GM21786 (cell line): ENCODE measurements around the gene NEK6.

Source experiments
- ATAC-seq: cut with Tn5 transposase; IDR thresholded peaks from one replicate; pipeline ENCODE4 v1.9.1; 2021; ENCODE audit not compliant: unreplicated experiment

Gene NEK6

DNA sequence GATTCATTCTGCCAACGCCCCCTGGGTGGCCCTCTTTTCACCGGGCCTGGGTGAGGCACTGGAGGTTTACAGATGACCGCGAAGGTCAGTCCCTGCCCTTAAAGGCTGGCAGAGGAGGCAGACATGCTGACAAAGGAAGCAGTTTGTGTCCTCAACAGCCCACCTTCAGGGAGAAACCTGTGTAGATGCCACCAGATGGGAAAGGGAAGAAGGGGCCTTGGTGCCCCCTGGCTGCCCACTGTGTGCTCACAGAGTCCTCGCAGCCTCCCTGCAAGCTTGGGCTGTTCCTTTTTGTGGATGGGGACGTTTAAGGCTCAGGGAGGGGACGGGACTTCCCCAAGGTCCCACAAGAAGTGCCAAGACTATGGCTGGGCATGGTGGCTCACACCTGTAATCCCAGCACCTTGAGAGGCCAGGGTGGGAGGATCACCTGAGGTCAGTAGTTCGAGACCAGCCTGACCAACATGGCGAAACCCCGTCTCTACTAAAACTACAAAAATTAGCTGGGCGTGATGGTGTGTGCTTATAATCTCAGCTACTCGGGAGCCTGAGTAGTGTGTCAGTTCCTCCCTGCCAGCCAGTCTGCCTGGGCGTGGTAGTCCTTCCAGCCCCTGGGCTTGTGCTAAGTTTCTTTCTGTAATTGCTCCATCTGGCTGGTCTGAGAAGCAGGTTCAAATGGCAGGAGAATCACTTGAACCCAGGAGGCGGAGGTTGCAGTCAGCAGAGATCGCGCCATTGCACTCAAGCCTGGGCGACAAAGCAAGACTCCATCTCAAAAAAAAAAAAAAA lies 36.2 kb downstream of the NEK6 start:
- no peak for ATAC-seq

DNA sequence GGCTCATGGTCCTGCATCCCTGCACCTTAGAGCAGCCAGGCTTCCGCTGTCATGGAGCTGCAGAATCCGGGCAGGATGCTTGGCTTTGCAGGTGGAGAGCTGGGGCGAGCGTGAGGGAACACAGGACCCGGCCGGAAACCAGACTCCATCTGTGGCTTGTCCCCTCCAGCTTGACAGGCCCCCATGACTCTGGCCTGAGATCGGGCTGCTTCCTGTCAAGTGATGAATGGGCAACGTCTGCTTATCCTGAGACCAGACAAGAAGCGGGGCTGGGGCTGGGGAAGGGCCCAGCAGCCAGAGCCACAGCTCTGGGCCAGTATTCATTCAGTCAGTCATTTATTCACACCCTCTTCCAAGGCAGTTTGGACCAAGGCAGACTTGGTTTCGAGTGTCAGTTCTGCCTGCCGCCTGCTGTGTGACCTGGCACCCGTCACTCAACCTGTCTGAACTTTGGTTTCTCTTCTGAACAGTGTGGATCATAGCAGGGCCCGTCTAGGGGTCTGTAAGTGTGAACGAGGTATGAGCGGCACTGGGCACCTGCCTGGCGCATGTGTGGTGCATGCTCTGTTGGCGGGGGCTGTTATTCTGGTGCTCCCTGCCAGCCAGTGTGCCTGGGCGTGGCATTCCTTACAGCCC lies 37.5 kb downstream of the NEK6 start:
- no peak for ATAC-seq

DNA sequence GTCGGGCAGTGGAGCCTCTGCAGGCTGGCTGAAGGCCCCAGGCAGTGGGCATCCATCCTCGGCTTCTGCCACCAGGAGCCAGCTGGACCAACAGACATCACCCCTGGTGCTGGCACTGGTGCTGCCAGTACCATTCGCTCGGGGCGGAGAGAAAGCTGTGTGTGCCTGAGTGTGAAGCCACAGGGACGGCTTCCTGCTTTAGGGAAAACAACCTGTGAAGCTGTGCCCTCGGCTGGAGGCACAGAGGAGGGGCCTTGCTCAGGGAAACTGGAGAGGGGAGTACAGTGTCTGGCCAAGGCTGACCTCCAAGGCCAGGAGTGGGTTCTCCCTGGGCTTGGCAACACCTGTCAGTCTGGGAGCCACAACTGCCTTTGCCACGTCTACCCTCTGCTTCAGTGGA lies 38.3 kb downstream of the NEK6 start:
- ATAC-seq: no peak

GRCh38 chr9:124296796-124297550 lies 39.2 kb downstream of the NEK6 start:
- ATAC-seq: no peak

GRCh38 chr9:124297551-124297901 lies 39.8 kb downstream of the NEK6 start:
- no peak for ATAC-seq

- ATAC-seq: no peak
Measured at GRCh38 chr9:124297915-124298645, 40.3 kb downstream of the NEK6 start.

- ATAC-seq: no peak
Measured at GRCh38 chr9:124298646-124299235, 41.0 kb downstream of the NEK6 start.

- ATAC-seq: no peak
Measured at GRCh38 chr9:124299515-124300090, 41.9 kb downstream of the NEK6 start.

- ATAC-seq: no peak
Measured at GRCh38 chr9:124300312-124300711, 42.6 kb downstream of the NEK6 start.

DNA sequence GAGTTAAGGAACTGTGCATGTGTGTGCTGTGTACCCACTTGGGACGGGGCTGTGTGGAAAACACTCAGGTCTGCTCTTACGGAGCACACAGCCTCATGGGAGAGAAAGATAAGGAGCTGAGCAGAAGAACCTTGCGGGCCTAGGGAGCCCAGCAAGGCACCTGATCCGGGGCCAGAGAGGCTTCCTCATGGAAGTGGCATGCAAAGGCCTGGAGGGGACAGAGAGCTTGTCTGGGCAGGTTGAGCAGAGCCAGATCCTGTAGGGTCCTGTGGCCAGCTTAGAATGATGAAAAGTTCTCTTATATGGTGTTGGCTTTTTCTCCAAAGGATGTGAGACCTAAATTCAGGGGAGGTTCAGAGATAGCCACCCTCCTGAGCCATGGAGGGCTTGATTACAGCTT lies 45.2 kb downstream of the NEK6 start:
- no peak for ATAC-seq

GRCh38 chr9:124303762-124304161 lies 46.0 kb downstream of the NEK6 start:
- ATAC-seq: no peak

DNA sequence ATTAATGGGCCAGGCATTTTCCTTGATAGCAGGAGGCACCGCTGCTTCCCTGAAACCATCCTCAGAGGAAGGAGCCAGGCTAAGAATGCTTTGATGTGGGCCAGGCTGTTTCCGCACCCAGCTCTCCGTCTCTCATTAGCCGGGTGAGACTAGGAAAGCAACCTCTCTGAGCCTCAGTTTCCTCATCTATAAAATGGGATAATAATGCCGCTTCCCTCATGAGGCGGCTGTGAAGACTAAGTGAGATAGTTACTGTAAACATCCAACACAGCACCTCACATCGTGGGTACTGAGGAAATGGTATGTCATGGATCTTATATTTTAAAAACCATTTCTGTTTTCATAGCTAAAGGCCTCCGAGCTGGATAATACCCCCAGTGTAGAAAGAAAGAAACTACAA lies 46.5 kb downstream of the NEK6 start:
- ATAC-seq: no peak

- ATAC-seq: no peak
Measured at GRCh38 chr9:124306098-124306735, 48.5 kb downstream of the NEK6 start.

DNA sequence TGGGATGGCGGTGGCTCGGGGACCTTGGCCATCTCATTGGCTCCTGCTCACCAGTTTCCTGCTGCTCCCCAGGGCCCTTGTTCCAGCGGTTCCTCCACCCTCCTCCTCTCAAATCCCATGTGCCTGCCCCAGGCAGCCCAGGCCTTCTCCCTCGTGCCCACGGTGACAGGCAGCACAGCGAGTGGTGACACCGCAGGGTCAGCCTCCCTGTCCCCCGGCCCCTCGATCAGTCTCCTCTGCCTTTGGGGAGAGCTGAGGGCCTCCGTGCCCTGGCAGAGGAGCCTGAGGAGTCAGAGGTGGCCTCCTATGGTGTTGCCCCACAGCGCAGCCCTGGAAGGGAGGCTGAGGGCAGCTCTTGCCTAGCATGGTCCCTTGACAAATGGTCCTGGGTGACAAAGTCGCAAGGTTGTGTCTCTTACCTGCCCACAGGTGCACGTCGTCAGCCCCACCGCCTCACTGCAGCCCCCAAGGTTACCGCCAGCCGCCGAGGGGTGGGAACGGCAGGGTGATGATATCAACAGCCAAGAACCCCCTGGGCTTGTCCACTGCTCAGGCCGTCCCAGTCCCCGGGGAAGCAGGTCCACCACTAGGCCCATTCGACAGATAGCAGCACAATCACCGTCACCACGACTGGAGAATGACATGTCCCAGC lies 49.8 kb downstream of the NEK6 start:
- no peak for ATAC-seq

GRCh38 chr9:124308606-124309491 lies 51.1 kb downstream of the NEK6 start:
- ATAC-seq: no peak

- no peak for ATAC-seq
Measured at GRCh38 chr9:124309667-124310084, 51.9 kb downstream of the NEK6 start.

DNA sequence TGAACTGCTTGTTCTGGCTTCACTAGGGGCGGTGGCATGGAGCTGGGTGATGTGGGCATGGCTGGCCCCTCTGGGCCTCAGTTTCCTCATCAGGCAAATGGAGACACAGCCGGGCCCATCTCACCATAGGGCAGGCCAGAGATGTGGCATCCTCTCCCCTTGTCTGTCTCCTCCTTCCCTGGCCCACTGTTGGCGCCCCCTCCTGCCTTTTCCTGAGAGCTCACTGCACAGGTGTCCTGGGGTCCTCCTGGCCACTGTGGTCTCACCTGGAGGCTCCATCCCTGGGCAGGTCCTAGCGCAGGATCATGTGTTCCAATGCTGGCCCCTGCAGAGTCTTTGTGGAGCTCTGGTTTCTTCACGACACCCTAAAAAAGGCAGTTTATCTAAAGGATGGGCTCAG lies 53.5 kb downstream of the NEK6 start:
- ATAC-seq: no peak
